ENCODE results near the gene SMAD3.

DNA sequence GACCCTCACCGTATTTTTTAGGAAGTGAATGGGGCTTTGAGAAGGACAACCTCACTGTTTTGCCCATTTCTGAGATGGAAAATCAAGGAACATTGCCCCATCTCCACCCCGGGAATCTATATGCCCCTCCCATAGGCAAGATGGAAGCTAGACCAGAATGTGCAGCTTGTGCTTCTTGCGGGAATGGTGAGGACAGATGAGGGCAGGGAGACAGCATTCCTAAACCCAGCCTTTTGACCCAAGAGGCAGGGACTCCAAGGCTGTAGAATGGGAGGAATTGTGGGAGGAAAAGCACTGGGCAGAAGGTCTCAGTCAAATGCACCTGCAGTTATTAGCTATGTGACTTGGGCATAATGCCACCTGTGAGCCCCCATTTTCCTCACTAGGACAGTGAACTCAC, 66.9 kb downstream of the SMAD3 start:
- TF ChIP-seq, protein P1, sequence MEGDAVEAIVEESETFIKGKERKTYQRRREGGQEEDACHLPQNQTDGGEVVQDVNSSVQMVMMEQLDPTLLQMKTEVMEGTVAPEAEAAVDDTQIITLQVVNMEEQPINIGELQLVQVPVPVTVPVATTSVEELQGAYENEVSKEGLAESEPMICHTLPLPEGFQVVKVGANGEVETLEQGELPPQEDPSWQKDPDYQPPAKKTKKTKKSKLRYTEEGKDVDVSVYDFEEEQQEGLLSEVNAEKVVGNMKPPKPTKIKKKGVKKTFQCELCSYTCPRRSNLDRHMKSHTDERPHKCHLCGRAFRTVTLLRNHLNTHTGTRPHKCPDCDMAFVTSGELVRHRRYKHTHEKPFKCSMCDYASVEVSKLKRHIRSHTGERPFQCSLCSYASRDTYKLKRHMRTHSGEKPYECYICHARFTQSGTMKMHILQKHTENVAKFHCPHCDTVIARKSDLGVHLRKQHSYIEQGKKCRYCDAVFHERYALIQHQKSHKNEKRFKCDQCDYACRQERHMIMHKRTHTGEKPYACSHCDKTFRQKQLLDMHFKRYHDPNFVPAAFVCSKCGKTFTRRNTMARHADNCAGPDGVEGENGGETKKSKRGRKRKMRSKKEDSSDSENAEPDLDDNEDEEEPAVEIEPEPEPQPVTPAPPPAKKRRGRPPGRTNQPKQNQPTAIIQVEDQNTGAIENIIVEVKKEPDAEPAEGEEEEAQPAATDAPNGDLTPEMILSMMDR (conservative IDR thresholded peaks at IDR 0.05; ENCODE audit: low read length), result no peak
- TF ChIP-seq EZH2phosphoT487 (IDR thresholded peaks at IDR 0.05; ENCODE audit: borderline replicate concordance, low read depth, low read length), result no peak
